GM12801 (cell line): ENCODE measurements around the gene KIZ.

Experiments
- CTCF ChIP-seq: IDR thresholded peaks from one replicate; pipeline ENCODE4 v1.5.1; 2011; ENCODE audit warnings: control low read depth; ENCODE audit not compliant: insufficient read length; ENCODE audit errors: extremely low read depth

The KIZ gene

GRCh38 chr20:21143194-21143890 is 17.5 kb downstream of the KIZ start:
- TF ChIP-seq CTCF, result no peak

GRCh38 chr20:21145424-21145823 is 19.5 kb downstream of the KIZ start:
- no peak for TF ChIP-seq CTCF

- TF ChIP-seq CTCF, result no peak
Observed at GRCh38 chr20:21146215-21146614, 20.3 kb downstream of the KIZ start.

- TF ChIP-seq CTCF, result no peak
Observed at GRCh38 chr20:21147593-21147992, 21.7 kb downstream of the KIZ start.

GRCh38 chr20:21149344-21149743 is 23.5 kb downstream of the KIZ start:
- no peak for TF ChIP-seq CTCF

GRCh38 chr20:21151791-21152190 is 25.9 kb downstream of the KIZ start:
- TF ChIP-seq CTCF, result no peak

- no peak for TF ChIP-seq CTCF
Observed at GRCh38 chr20:21154692-21155091, 28.8 kb downstream of the KIZ start.
